ENCODE data around the gene LEP. TPM values are rescaled to one million over a fixed set of nuclear protein-coding genes. Genes with fewer than 3 reads are reported as not detected.

LEP gene
- total RNA-seq, 1 donor from 2014 or later, result not detected

Other genes starting within 250 kb of the LEP start
- gene LRRC4, start 209.8 kb upstream of the LEP start, total RNA-seq, result 0.43 TPM
- 23.8 TPM for gene RBM28, start 102.6 kb downstream of the LEP start, total RNA-seq
- gene PRRT4, start 120.4 kb downstream of the LEP start, total RNA-seq, result 7.6 TPM
- gene IMPDH1, start 168.7 kb downstream of the LEP start, total RNA-seq, result 148 TPM
- gene HILPDA, start 214.6 kb downstream of the LEP start, total RNA-seq, result 19.3 TPM
- 37.4 TPM for gene METTL2B, start 235.5 kb downstream of the LEP start, total RNA-seq